ENCODE results near the gene GDI2.

GRCh38 chr10:5813341-5814109, at the start of gene GDI2:
- peak; percentile 97 for TF ChIP-seq ZSCAN31 (CRISPR knock-in tag; IDR thresholded peaks at IDR 0.05; ENCODE audit: low read depth)
- no peak for TF ChIP-seq HDAC6 (IDR thresholded peaks at IDR 0.05; ENCODE audit: low read depth, low read length)
- TF ChIP-seq PAWR (CRISPR knock-in tag; IDR thresholded peaks at IDR 0.05; ENCODE audit: borderline replicate concordance), result no peak
- TF ChIP-seq CTCF (CRISPR knock-in tag; IDR thresholded peaks at IDR 0.05), result no peak
